ENCODE data around the gene SRGAP1.
"Not testable (repeated sequence)": the region's sequence is repeated elsewhere in the genome, so short reads cannot be mapped to it uniquely, and the experiment has no call there.

Gene SRGAP1

DNA sequence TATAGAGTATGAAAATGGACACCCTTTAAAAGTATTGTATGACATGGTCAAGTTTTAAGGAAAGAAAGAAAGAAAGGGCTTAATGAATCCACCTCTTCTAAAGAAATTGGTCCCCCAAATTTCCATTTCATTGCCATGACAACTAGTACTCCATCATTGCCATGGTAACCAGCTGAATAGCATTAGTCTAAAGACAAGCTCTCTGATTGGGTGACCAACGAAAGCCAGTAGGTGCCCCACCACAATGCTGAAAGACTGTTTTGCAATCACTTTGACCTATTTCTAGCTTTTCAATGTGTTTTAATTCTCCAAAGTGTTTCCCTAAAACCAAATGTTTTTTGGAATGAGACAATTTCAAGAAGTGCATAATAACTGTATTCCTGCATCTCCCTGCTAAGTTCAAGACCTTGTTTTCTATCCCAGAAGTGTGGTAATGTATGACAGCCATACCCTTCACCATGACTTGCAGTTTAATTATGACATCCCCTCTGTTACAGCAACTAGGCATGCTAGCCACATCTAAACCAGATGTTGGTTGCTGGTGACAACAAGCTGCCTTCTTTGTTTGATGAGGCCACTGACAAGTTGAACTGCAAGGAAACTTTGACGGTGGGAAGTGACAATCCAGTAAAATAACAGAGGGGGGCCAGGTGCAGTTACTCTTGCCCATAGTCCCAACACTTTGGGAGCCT is 330.9 kb downstream of the SRGAP1 start:
- no peak for DNase-seq

DNA sequence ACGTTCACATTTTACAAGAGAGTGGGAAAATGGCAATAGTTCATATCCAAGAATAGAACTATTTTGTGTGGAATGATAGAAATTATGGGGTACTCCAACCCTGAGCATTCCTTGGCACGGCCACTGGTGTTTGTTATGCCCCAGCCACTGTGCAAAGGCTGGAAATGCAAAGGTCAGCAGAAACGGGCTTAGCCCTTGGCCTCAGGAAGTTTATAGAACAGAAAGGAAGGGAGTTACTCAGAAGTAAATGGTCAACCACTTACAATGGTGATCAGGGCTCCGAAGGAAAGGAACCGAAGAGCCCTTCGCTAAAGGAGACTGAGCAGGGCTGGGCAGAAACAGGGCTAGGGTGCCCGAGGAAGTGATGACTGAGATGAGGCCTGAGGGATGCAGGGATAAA is 332.5 kb downstream of the SRGAP1 start:
- no peak for DNase-seq

DNA sequence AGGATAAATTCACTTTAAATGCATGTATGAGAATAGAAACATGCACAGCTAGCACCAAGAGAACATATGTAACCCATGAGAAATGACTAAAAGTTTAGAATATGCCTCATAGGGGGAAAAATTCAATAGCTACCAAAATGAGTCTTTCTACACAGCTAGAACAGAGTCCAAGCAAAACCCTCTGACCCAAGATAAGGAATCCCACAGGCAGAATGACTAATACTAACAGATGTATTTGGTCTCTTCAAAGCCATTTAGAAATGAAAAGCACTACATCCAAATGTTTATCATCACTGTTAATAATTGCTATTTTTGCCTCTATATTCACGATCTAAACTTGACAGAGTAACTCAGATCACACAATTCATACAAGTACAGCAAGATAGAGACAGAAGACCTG is 333.6 kb downstream of the SRGAP1 start:
- no peak for DNase-seq

DNA sequence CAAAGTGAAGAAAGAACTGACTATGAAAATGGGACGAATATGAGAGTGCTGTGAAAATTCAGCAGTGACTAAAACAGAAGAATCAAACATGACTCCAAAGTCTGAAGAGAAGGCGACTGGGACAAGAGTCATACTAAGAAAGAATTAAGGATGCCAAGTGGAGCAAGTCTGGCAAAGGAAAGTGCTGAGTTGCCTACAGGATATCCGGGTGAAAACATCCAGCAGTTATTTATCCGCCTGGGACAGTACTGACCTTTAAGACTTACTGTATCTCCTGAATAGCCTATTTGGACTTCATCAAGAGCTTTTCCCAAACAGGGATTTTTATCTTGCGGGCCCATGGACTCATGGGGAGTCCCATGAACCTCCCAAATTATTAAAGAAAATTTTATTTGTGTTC is 336.5 kb downstream of the SRGAP1 start:
- no peak for DNase-seq

DNA sequence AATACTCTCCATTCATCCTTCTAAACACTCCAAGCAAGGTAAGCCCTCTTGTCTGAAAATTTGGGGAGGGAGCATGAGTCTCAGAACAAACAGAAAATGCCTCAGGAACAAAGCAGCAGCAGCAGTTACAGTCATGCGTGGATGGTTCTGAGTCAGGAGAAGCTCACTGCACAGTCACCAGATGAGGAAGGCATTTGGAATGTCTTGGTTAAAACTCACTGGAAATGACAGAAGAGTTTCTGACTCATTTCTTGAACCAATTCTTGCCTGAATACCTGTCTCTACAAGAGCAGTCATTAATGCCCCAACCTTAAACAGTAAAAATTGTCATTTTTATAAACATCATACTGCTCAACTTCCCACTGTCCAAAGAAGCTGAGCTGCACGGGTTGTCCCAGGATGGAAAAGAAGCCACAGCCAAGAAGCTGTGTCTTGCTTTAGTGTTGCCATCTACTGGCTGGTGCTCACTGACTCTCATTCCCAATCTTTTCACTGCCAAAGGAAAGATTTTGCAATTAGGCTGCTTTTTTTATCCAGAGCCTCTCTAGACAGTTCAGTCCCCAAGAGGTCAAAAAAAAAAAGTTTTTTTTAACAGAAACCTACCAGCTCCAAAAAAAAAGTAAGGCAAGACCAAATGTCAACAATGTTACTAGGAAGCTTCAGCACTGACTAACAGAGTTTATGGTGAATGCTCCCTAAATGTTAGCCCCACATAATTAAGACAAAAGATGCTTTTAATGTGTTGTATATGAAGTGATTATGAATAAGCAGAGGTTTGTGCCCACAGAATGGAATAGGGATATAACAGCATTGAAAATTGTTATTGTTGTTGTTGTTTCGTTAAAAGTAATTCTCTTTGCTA is 337.2 kb downstream of the SRGAP1 start:
- peak; percentile 77 for DNase-seq

DNA sequence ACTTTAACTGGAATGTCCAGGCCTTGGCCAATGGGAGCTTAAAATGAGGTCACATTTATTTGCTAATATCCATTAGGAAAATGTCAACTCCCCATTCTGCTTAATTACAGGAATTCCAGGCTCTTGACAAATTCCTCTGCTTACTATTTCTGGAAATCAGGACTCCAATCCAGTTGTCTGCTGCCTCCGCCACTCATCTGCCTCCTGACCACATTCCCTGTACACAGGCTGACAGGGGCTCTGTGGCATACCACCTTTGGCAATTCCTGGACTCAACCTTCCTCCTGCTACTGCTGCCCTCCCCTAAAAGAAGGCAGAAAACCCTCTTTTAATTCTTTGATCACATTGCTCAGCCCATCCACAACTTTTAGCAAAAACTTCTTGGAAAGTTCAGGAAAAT is 339.7 kb downstream of the SRGAP1 start:
- no peak for DNase-seq

DNA sequence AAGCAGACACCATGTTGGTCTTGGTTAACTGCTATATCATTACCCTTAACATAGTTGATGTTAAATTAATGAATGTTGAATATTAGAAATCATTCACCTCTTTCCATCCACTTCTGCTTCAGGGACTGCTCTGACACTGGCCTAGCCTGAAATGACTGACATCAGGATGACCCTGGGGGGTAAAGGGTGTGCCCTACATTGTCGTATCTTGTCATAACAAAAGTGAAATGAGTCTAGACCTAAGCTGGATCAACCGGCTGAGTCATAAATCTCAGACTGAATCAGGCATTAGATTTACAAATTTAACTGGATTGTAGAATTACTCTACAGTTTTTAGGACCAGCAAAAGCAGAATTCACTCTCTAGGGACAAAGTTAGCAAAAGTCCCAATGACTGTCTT is 342.3 kb downstream of the SRGAP1 start:
- DNase-seq: no peak

DNA sequence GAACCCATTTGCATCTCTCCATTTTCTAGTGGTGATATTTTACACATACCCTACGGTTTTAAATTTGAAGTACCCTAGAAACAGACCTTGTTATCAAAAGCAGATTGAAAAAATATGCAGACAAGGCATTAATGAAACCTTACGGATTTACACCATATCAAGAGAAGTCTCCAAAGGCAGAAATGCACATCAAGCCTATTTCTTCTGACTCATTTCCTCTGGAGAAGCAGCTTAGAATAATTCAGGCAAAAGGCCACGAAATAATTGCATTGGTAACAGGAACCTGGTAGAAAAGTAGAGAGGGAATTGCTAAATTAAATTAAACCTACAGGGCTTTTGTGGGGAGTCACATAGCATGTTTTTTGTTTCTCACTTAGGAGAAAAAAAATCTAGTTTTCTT is 342.9 kb downstream of the SRGAP1 start:
- DNase-seq: no peak

DNA sequence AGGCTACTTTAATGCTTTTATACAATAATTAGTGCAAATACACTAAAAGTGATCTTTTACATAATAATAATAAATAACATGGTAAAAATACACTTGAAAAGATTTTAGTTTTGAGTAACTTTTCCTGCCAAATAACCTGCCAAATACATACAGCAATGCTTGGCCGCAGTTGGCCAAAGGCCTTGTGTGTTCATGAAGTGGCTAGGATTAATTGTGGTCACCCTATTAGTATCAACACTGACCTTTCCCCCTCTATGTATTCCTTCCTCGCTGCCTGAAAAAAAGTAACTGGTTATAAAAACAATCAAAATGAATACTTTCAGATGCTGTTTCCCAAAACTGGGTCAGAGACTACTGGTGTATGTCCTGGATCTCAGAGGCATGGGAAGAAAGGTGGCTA is 343.3 kb downstream of the SRGAP1 start:
- no peak for DNase-seq

DNA sequence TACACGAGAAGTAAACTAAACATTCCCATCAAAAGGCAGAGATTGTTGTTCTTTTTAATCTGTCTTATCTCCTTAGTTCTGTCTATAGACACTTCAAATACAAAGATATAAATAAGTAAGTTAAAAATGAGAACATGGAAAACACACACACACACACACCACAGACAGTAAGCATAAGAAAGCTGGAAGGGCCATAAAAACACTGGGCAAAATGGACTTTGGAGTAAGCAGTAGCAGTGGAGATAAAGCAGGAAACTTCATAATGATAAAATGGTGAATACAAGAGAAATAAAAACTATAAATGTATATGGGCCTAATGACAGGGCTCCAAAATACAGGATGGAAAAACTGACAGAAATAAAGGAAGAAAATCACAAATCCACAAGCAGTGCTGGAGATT is 345.0 kb downstream of the SRGAP1 start:
- DNase-seq: no peak

DNA sequence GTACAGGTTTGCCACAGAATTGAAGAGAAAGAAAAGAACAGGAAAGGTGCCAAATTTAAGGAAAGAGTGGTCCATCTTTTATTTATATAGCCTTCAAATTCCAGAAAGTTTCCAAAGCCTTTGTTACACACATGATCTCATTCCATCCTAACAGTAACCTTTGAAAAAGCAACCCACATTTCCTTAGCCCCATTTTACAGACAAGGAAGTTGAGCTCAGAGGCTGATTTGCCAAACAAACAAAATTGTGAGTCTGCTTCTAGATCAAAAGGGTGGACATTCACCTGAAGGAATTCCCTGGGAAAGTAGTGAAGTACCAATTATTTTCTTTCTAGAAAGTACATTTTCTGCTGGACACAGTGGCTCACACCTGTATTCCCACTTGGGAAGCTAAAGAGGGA is 345.6 kb downstream of the SRGAP1 start:
- DNase-seq: no peak

DNA sequence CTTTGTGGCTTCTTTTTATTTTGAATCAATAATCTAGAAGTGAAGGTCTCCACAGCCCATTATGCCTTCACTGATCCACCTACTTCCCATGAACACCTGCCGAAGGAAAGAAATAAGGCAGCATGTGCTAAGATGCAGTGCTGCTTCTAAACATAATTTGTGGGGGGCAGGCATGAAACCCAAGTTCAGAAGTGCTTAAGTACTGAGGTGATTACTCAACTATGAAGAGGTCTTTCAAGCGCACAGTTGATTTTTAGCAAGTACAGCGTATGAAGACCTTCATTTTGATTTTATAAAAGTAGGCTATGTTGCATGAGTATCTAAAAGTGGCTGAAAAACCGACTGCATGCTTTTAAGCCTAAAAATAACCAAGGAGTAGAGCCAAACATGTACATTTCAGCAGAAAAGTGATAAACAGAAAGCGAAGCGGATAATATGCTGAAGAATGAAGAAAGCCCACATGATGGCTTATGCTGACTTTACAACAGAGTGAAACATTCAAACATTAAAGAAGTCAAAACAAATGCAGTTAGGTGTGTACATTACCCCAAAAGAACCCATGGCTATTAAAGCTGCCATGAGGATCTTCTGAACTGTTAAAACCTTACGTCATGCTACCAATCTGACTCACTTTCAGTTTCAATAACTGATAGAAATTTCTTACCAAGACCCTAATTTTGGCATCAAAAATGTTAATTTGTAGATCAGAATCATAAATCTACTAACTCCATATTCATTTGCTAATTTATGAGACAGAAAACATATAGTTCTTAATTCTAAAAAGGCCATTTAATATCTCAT is 348.3 kb downstream of the SRGAP1 start:
- no peak for DNase-seq

DNA sequence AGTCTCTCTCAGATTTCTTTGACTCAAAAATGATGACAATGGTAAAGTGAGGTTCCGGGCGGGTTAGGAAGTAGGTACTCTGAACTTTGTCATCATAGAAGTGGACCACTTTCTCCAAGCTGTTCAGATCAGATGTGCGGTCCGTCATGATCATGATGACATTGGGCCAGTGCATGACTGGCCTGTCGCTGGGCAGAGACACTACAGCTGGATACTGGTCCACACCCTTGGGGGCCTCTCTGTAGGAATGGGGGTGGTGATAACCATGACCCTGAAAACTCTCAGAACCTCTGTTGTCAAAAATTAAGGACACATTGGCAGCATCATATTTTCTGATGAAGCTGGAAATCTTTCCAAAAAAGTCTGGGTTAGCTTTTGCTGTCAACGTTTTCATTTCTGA is 349.4 kb downstream of the SRGAP1 start:
- DNase-seq: no peak

DNA sequence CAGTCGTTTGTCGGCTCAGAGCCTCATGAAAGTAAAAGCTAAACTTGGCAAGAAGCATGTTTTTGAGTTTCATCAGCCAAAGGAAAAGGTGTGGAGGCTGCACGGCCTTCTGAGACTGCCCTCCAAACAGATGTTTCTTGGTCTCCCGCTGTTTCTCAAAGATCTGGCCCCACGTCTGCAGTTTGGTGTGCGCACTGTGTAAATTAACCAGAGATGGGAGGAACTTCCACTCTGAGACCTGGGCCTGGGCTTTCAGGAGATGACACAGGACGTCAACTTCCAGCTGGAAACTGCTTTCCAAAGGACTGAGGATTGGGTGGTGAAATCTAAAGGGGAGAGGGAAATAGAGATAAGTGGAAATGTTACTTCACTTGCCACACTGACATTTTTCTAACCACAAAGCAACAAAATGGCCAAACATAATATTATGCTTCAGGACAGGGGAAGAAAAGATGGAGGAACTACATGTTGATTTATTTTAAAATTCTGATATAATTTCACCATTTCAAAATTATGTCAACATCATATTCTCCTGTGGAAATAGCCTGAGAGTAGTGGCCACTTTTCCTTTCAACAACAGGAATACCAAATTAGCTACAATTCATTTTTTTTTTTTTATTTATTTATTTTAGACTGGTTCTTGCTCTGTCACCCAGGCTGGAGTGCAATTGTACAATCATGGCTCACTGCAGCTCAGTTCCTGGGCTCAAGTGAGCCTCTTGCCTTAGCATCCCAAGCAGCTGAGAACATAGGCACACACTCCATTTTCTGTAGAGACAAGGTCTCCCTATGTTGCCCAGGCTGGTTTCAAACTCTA is 350.0 kb downstream of the SRGAP1 start:
- no peak for DNase-seq

DNA sequence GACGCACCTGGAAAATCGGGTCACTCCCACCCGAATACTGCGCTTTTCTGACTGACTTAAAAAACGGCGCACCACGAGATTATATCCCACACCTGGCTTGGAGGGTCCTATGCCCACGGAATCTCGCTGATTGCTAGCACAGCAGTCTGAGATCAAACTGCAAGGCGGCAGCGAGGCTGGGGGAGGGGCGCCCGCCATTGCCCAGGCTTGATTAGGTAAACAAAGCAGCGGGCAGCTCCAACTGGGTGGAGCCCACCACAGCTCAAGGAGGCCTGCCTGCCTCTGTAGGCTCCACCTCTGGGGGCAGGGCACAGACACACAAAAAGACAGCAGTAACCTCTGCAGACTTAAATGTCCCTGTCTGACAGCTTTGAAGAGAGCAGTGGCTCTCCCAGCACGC is 351.3 kb downstream of the SRGAP1 start:
- DNase-seq: not testable (repeated sequence)

DNA sequence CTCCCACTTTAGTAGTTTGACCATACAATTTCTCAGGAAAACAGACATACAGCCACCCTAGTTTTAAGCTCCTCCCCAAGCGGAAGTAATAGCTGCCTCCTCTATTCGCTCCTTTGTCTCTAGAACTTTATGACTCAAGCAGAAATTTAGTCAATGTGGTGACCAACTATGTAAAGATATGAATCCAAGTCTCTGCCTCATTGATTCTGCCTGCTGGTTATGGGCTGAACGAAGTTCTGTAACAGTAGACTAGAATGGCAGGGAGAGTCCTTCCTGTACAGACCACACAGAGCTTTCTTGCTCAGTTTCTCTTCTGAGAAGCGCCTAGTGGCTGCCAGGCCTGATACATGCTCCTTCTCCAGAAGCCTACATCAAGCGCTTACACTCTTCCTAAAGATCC is 358.5 kb downstream of the SRGAP1 start:
- no peak for DNase-seq

DNA sequence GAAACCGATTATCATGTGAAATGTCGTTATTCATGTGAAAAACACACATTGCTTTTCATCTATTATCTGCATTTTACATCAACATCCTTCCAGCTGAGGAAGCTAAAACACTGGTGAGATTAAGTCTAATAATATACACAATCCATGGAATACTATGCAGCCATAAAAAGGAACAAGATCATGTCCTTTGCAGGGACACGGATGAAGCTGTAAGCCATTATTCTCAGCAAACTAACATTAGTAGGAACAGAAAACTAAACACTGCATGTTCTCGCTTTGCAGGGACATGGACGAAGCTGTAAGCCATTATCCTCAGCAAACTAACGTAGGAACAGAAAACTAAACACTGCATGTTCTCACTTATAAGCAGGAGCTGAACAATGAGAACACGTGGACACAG is 359.3 kb downstream of the SRGAP1 start:
- no peak for DNase-seq

DNA sequence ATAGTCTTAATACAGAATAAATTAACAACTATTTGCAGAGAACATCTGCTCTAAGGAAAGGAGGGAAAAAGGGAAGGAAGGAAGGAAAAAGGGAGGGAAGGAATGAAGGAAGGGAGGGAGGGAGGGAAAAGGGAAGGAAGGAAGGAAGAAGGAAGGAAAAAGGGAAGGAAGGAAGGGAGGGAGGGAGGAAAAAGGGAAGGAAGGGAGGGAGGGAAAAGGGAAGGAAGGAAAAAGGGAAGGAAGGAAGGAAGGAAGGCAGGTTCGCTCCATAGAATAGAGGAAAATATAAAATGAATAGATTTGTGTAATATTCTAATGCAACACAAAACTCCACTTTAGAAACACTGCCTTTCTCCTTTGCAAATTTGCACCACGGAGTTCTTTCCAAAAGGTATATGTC is 361.0 kb downstream of the SRGAP1 start:
- no peak for DNase-seq

DNA sequence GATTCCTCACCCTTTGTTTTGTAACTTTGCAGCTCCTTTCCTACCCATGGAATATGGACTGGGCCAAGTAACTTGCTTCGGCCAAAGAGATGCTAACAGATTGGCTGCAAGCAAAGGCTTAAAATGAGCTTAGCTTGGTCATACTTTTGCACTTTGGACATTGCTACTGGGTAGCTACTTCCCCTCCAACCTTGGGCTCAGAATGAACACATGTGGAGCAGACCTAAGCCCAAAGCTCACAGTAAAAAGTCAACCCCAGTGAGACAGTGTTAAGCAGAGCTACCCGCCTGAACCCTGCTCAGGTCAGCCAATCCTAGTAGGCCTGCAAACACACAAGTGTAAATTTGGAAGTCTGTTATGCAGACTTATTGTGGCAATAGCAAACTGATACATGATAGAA is 363.0 kb downstream of the SRGAP1 start:
- DNase-seq: no peak

All from T1000 (cell line).